ENCODE measurements around the gene HSP90AA1. TPM values are rescaled to one million over a fixed set of nuclear protein-coding genes. Genes with fewer than 3 reads are reported as not detected.
"Not testable (repeated sequence)": the region's sequence is repeated elsewhere in the genome, so short reads cannot be mapped to it uniquely, and the experiment has no call there.

Gene HSP90AA1
- total RNA-seq (2014; rRNA removed; shearing (Covaris generic)) (371 and 428 TPM in 2 replicates), polyA plus RNA-seq (2016; fragmentation: Nextera tagmentation; extraction: Ambion mirVana) (638 and 655 TPM in 2 replicates)

DNA sequence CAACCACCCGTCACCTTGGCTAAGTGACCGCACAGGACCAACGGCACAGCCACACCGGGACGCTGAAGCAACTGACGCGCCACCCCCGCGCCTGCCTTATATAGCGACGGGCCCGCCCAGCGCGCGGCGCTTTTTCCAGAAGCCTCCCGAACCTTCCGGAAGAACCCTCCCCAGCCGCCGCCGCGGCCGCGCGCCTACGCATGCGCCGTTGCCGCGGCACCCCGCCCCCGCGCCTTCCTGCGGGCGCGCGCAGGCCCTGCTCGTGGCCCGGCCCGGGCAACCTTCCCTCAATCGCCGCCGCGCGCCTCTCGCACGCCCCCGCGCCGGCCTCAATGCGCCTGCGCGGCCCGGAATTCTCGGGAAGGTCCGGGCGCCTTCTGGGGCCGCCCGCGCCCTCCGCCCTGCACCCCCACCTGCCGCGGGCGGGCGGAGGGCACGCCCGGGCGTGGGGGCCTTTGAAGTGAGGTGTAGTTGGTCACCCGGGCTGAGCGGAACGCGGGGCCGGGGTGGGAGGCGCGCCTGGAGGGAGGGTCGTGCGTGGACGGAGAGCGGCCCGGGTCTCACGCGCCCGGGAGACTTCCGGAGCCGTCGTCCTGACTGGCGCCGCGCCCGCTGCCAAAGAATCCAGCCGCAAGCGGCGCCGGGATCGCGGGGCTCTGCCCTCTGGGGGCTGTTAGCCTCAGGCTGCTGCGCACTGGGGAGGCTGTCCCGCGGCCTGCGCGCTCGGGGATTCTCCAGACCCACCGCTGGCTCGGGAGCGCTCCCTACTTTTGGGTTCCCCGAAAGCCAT is at the start of gene HSP90AA1:
HSP90AA1 (minus strand) TSS at position 73 of the 790 bp plus-strand sequence. CDS start 666 bp downstream, outside the sequence.
- Histone ChIP-seq H3K4me3 (peak within 1 kb of the TSS; percentile 98), H3K27ac (peak within 1 kb of the TSS; percentile 91), H3K79me2 (ENCODE audit: insufficient read depth) (peaks cover 42% of the 10 kb centered on the region), H3K4me1 (ENCODE audit: insufficient read depth) (peaks cover 34% of the 10 kb centered on the region), H3K27me3 (replicated peaks; ENCODE audit: insufficient read depth) (no peaks in the 10 kb centered on the region), H3K9me3 (ENCODE audit: low read depth) (no peaks in the 10 kb centered on the region), H4K20me1 (ENCODE audit: insufficient read depth) (peaks cover 12% of the 10 kb centered on the region; the same call in 1 of the 2 replicates), H3K4me2 (ENCODE audit: unreplicated experiment) (peak within 1 kb of the TSS; percentile 90), H3K9me2 (ENCODE audit: insufficient read depth) (no peaks in the 10 kb centered on the region), H3K9ac (peak within 1 kb of the TSS; percentile 92), H3K36me3 (ENCODE audit: low read depth) (peaks cover 39% of the 10 kb centered on the region), H3F3A (ENCODE audit: insufficient read depth) (peaks cover 40% of the 10 kb centered on the region), H2AFZ (peak within 1 kb of the TSS; percentile 81)
- peak; percentile 97 for DNase-seq
- WGBS, 2 experiments (ENCODE audit: low coverage in 1 of 2, low lambda C conversion rate in 2 of 2, missing lambda C conversion rate in 2 of 2): 1% methylated on average over 74 to 76 of the region's 106 CpGs
- TF ChIP-seq EZH2phosphoT487 (IDR thresholded peaks at IDR 0.05; ENCODE audit: insufficient read depth, low read depth) (no peak), EZH2 (IDR thresholded peaks at IDR 0.05; ENCODE audit: insufficient read depth, poor library complexity, severe bottlenecking) (no peak)
- in situ Hi-C loops (cut with MboI): no loop called here

- H3K4me2 ChIP-seq (ENCODE audit: unreplicated experiment); H3K4me3 ChIP-seq; H3K79me2 ChIP-seq (ENCODE audit: insufficient read depth); H3K36me3 ChIP-seq (ENCODE audit: low read depth); H2AFZ ChIP-seq; H4K20me1 ChIP-seq (ENCODE audit: insufficient read depth); H3K9me2 ChIP-seq (ENCODE audit: insufficient read depth); H3K27ac ChIP-seq; DNase-seq; H3K9ac ChIP-seq; H3K9me3 ChIP-seq (ENCODE audit: low read depth); H3K27me3 ChIP-seq (replicated peaks; ENCODE audit: insufficient read depth); in situ Hi-C loops (cut with MboI); H3F3A ChIP-seq (ENCODE audit: insufficient read depth); H3K4me1 ChIP-seq (ENCODE audit: insufficient read depth): not testable (repeated sequence)
- WGBS, 2 experiments (ENCODE audit: low coverage in 1 of 2, low lambda C conversion rate in 2 of 2, missing lambda C conversion rate in 2 of 2): 97 to 98% methylated on average over 26 to 29 of the region's 30 CpGs
These were observed 48.6 kb upstream of the HSP90AA1 start for GRCh38 chr14:102135456-102135855.

DNA sequence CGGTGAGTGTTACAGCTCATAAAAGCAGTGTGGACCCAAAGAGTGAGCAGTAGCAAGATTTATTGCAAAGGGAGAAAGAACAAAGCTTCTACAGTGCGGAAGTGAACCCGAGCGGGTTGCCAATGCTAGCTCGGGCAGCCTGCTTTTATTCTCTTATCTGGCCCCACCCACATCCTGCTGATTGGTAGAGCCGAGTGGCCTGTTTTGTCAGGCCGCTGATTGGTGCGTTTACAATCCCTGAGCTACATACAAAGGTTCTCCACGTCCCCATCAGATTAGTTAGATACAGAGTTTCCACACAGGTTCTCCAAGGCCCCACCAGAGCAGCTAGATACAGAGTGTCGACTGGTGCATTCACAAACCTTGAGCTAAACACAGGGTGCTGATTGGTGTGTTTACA is 47.9 kb upstream of the HSP90AA1 start:
- H3K9me3 ChIP-seq (ENCODE audit: low read depth); H2AFZ ChIP-seq; DNase-seq; H3K36me3 ChIP-seq (ENCODE audit: low read depth); H3K9me2 ChIP-seq (ENCODE audit: insufficient read depth); H3K9ac ChIP-seq; H3K27me3 ChIP-seq (replicated peaks; ENCODE audit: insufficient read depth); H3K79me2 ChIP-seq (ENCODE audit: insufficient read depth); H3F3A ChIP-seq (ENCODE audit: insufficient read depth); in situ Hi-C loops (cut with MboI); H3K4me2 ChIP-seq (ENCODE audit: unreplicated experiment); H3K27ac ChIP-seq; H3K4me3 ChIP-seq; H4K20me1 ChIP-seq (ENCODE audit: insufficient read depth); H3K4me1 ChIP-seq (ENCODE audit: insufficient read depth): not testable (repeated sequence)
- WGBS, 2 experiments (ENCODE audit: low coverage in 1 of 2, low lambda C conversion rate in 2 of 2, missing lambda C conversion rate in 2 of 2): 85 to 86% methylated on average over 10 of the region's 10 CpGs

- H3K9ac ChIP-seq; H3K36me3 ChIP-seq (ENCODE audit: low read depth); H3K4me1 ChIP-seq (ENCODE audit: insufficient read depth); H2AFZ ChIP-seq; H3K4me3 ChIP-seq; H3F3A ChIP-seq (ENCODE audit: insufficient read depth); H3K27ac ChIP-seq; H3K27me3 ChIP-seq (replicated peaks; ENCODE audit: insufficient read depth); H3K9me2 ChIP-seq (ENCODE audit: insufficient read depth); H3K9me3 ChIP-seq (ENCODE audit: low read depth); DNase-seq; H3K4me2 ChIP-seq (ENCODE audit: unreplicated experiment); in situ Hi-C loops (cut with MboI); H4K20me1 ChIP-seq (ENCODE audit: insufficient read depth); H3K79me2 ChIP-seq (ENCODE audit: insufficient read depth): not testable (repeated sequence)
- WGBS, 2 experiments (ENCODE audit: low coverage in 1 of 2, low lambda C conversion rate in 2 of 2, missing lambda C conversion rate in 2 of 2): 78 to 83% methylated on average over 9 of the region's 9 CpGs
These were observed 47.2 kb upstream of the HSP90AA1 start for GRCh38 chr14:102134021-102134420.

DNA sequence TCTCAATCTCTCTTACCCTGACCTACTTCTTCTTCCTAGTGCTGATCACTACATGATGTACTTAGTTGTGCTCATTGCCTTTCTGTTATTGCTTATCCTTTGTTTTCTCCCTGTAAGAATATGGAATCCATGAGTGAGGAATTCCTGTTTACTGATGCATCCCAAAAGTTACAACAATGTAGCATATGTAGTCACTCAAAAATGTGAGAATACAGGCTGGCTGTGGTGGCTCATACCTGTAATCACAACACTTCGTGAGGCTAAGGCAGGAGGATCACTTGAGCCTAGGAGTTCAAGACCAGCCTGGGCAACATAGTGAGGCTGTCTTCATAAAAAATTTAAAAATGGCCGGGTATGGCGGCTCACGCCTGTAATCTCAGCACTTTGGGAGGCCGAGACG is 44.9 kb upstream of the HSP90AA1 start:
- Histone ChIP-seq H3K27me3 (replicated peaks; ENCODE audit: insufficient read depth) (no peaks in the 10 kb centered on the region), H3K9me2 (ENCODE audit: insufficient read depth) (no peaks in the 10 kb centered on the region), H4K20me1 (ENCODE audit: insufficient read depth) (no peaks in the 10 kb centered on the region), H3K79me2 (ENCODE audit: insufficient read depth) (no peaks in the 10 kb centered on the region), H3K9me3 (ENCODE audit: low read depth) (no peaks in the 10 kb centered on the region), H3K4me1 (ENCODE audit: insufficient read depth) (no peaks in the 10 kb centered on the region), H3K4me2 (ENCODE audit: unreplicated experiment) (no peak overlapping the region), H3F3A (ENCODE audit: insufficient read depth) (no peaks in the 10 kb centered on the region), H3K27ac (no peak overlapping the region), H2AFZ (no peak overlapping the region), H3K4me3 (no peak overlapping the region), H3K9ac (no peak overlapping the region), H3K36me3 (ENCODE audit: low read depth) (0 out of 2 replicates have a peak, but pooled peaks cover 4% of the 10 kb centered on the region)
- 83 to 88% methylated on average over 6 of the region's 6 CpGs for WGBS, 2 experiments (ENCODE audit: low coverage in 1 of 2, low lambda C conversion rate in 2 of 2, missing lambda C conversion rate in 2 of 2)
- TF ChIP-seq EZH2 (IDR thresholded peaks at IDR 0.05; ENCODE audit: insufficient read depth, poor library complexity, severe bottlenecking): no peak
- TF ChIP-seq EZH2phosphoT487 (IDR thresholded peaks at IDR 0.05; ENCODE audit: insufficient read depth, low read depth): no peak
- in situ Hi-C loops (cut with MboI): no loop called here
- peak; percentile 9 for DNase-seq

Measured in GM23248 (cell line).